ENCODE measurements around the gene SLC12A1.

DNA sequence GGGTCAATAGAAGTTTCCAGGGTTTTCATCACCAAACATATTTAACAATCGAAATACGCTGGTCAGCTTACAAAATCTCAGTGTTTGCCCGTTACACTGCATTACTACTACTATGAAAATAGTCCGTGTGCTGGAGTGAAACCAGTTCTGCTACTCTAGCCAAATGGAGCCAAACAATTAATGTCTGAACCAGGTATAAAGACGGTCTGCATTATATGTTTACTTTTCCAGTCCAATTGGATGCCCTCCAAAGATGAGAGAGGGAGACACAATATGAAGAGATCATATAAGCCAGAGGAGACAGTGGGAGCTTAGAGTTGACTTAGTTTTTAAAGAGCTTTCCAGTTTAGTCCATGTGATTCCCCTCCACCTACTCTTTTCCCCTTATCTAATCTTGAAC, 118.8 kb downstream of the SLC12A1 start:
- no peak for TF ChIP-seq POLR2AphosphoS5 (IDR thresholded peaks at IDR 0.05; ENCODE audit: low read depth, low read length)
- TF ChIP-seq, protein P1, sequence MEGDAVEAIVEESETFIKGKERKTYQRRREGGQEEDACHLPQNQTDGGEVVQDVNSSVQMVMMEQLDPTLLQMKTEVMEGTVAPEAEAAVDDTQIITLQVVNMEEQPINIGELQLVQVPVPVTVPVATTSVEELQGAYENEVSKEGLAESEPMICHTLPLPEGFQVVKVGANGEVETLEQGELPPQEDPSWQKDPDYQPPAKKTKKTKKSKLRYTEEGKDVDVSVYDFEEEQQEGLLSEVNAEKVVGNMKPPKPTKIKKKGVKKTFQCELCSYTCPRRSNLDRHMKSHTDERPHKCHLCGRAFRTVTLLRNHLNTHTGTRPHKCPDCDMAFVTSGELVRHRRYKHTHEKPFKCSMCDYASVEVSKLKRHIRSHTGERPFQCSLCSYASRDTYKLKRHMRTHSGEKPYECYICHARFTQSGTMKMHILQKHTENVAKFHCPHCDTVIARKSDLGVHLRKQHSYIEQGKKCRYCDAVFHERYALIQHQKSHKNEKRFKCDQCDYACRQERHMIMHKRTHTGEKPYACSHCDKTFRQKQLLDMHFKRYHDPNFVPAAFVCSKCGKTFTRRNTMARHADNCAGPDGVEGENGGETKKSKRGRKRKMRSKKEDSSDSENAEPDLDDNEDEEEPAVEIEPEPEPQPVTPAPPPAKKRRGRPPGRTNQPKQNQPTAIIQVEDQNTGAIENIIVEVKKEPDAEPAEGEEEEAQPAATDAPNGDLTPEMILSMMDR (IDR thresholded peaks at IDR 0.05), result no peak
- TF ChIP-seq SIN3A (IDR thresholded peaks at IDR 0.05; ENCODE audit: borderline replicate concordance, insufficient read depth, low read depth, low read length), result no peak
- TF ChIP-seq, protein P2, sequence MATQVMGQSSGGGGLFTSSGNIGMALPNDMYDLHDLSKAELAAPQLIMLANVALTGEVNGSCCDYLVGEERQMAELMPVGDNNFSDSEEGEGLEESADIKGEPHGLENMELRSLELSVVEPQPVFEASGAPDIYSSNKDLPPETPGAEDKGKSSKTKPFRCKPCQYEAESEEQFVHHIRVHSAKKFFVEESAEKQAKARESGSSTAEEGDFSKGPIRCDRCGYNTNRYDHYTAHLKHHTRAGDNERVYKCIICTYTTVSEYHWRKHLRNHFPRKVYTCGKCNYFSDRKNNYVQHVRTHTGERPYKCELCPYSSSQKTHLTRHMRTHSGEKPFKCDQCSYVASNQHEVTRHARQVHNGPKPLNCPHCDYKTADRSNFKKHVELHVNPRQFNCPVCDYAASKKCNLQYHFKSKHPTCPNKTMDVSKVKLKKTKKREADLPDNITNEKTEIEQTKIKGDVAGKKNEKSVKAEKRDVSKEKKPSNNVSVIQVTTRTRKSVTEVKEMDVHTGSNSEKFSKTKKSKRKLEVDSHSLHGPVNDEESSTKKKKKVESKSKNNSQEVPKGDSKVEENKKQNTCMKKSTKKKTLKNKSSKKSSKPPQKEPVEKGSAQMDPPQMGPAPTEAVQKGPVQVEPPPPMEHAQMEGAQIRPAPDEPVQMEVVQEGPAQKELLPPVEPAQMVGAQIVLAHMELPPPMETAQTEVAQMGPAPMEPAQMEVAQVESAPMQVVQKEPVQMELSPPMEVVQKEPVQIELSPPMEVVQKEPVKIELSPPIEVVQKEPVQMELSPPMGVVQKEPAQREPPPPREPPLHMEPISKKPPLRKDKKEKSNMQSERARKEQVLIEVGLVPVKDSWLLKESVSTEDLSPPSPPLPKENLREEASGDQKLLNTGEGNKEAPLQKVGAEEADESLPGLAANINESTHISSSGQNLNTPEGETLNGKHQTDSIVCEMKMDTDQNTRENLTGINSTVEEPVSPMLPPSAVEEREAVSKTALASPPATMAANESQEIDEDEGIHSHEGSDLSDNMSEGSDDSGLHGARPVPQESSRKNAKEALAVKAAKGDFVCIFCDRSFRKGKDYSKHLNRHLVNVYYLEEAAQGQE (IDR thresholded peaks at IDR 0.05; ENCODE audit: insufficient read depth in 1 of 2, low read depth in 2 of 2, low read length in 1 of 2), result no peak
- no peak for TF ChIP-seq TCF7L2 (IDR thresholded peaks at IDR 0.05; ENCODE audit: low read depth, low read length)

All from Panc1 (cell line).